RPMI7951 (cell line): Measurements from ENCODE around the gene MOB3A. TPM values are rescaled to one million over a fixed set of nuclear protein-coding genes. Genes with fewer than 3 reads are reported as not detected.

ENCODE experiments used
- DNase-seq: peaks from one replicate; pipeline ENCODE4 v3.0.0-alpha.2; 2012; ENCODE audit warnings: low read depth
- total RNA-seq: library from RNA; depleted of rRNA; stranded (reverse); fragments of >200 nt; shearing (Covaris generic); gene quantifications from 2 replicates; pipeline ENCODE4 v1.2.3, GENCODE V29; 2014

MOB3A gene
- total RNA-seq, 1 experiment from 2014 or later: 24.2 TPM

DNA sequence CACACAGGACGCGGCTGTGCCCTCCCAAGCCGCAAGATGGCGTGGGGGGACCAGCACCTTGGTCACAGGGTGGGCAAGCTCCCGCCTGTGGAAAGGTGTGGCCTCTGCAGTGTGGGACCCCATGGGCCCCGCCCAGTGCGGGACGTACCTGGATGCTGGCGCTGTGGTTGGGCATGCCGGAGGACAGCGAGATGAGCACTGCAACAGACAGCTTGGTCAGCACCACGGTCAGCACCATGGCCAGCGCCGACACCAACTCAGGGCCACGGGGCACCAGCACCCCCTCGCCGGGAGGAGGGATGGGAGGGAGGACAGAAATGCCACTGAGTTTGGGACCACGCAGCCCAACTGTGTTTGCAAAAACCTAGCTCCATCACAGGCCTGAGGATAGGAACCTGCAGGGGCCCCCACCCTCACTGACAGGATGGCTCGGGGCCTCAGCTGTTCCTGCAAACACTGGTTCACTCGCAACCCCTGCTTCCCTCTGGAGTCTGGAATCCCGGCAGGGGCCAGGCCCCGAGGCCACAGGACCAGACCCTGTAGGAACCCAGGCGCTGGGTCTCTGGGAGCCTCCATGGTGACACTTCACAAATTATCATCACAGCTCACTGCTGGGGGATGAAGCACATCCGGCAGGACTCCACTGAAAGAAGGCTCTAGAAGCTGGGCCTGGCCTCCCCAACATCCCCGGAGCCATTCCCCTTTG lies 27.7 kb upstream of the MOB3A start:
- DNase-seq: peak; percentile 16

DNA sequence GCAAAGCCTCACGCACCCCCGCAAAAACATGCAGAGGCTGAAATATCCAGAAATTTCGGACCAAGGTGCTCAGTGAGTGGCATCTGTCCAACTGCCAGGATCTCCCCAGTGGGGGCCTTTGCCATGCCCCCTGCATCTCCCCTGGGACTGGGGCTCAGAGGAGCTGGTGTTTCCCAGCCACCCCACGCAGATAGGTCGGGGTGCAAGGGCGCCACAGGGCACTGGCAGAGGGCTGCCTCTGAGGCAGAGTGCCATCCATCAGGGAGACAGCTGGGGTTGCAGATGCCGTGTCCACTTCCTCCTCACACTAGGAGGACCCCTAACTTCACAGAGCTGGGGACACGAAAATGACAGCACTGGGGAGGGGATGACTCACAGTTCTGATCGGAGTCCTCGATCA lies 26.9 kb upstream of the MOB3A start:
- no peak for DNase-seq

DNA sequence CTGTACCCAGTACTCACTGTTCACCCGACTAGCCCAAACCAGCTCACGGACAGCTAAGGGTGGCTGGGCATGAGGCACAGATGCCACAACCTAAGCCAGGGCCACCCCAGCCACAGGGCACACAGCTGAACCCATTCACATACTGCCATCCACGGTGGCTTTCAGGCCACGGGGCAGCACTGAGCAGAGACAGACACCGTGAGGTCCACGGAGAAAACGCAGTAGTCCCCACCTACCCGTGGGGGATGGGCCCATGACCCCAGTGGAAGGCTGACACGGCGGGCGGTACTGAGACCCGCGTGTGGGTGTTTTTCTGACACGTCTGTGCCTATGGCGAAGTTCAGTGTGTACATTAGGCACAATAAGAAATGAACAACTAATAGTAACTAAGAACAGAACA lies 26.1 kb upstream of the MOB3A start:
- DNase-seq: no peak

DNA sequence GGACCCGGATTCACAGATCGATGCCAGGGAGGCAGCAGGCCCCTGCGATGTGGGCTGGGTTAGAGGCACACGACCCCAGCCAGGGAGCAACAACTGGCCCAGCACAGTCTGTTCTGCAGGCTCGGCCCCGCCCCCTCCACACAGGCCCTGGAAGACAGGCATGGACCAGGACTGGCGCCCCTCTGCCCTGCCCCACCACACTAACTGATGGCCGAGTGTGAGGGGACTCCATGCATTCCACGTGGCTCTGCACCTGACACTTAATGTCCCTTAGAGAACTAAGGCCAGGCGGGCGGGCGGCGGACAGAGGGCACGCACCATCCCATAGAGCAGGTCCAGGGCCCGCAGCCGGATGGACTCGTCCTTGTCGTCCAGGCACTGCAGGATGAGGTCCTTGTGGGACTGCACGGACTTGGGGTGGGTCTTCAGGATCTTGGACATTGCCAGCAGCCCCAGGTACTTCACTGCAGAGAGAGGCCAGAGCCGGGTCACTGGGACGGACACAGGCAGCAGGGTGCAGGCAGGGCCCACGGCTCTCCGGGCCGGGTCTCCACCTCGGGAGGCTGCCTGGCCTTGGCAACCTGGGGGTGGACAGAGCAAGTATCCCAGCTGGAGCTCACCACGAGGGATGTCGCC lies 25.4 kb upstream of the MOB3A start:
- no peak for DNase-seq

DNA sequence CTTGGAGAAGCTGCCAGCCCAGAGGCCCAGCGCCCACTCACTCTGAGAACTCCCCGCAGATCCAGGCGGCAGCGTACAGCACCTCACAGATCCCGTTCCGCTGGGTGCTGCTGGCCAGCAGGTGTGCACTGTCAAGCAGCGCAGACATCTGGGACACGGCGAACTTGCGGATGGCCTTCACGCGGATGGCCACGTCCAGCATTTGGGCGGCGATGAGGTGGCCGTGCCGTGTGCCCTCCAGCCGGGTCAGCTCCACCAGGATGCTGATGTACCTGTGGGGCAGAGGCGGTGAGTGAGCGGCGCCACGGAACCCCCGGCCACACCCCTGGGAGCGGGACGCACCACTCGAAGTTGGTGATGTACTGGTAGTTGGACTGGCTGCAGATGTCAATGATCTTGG lies 24.7 kb upstream of the MOB3A start:
- no peak for DNase-seq

DNA sequence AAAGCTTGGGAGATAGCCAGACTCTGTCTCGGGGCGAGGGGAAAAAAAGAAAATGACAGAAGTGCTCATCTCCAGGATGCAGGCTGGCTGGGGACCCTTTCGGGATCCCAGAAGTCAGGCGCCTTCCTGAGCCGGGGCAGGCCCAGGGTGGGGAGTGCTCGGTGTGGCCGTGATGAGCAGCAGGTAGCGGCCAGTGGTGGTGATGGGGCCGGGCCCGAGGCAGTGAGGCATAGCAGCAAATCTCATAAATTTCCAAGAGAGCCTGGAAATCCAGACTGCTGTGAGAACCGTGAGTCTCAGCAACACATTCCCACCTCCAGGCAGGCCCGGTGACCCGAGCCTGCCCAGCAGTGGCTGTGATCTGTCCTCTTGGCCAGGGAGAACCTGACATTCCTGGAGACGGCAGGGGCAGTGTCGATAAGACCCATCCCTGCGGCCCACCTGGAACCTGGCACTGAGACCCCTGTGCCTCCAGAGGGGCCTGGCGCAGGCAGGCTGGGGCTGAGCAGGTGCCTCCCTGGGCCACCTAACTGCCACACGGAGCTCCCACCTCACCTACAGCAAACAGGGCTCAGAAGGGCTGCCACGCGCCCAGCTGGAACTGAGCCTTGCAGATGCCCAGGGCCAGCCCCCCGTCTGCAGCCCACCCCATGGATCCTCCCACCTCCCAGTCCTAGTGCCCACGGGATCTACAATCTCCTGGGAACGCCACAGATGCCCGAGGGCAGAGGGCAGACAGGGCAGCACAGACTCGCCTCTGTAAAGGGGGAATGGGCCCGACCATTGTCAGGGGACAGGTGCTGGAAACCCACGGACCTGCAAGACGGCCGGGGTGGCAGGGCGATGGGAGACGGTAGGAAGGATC lies 24.0 kb upstream of the MOB3A start:
- no peak for DNase-seq

DNA sequence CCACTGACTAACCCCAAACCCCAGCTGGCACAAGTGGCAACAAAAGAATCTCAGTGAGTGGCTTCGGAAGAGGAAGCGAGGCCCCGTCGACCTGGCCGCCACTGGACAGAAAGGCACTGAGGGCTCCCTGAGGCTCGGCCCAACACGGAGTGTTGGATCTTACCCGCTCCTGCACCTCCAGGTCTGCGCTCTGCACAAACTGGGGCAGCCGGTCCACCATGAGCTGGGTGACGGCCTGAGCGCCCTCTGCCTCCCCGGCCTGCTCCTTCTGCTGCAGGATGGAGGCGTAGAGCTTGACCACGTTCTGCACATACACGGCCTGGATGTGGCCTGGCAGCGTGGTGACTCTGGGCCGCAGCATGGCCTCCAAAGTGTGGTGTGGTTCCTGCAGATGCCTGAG lies 22.3 kb upstream of the MOB3A start:
- DNase-seq: no peak

DNA sequence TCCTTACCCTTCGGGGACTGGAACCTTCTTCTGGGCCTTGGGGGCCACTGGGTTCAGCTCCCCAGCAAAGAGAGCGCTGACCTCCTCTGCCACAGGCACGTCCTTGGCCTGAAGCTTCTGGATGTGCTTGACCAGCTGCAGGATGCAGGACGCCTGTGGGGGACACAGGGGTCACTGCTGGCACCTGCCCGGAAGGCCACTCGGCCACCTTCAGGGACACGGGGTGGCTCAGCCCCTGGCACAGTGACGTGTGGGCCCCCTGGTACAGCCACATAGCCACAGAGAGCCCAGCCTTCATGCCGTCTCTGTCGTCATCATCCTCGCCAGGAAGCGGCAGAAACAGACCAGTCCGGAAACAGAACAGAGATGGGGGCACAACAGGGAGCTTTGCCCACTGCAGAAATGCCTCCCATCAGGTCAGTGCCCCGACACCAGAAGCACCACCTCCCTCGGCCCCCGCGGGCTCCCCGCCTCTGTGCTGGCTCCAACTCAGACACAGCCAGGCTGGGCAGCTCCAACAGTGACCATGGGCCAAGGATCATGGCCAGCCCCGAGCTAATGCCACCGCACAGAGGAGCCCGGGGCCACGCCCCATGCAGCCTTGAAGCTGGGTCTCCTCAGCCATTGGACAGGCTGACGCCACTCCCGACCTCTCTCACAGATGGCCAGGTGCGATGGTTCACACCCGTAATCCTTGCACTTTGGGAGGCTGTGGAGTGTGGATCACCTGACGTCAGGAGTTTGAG lies 21.3 kb upstream of the MOB3A start:
- no peak for DNase-seq

DNA sequence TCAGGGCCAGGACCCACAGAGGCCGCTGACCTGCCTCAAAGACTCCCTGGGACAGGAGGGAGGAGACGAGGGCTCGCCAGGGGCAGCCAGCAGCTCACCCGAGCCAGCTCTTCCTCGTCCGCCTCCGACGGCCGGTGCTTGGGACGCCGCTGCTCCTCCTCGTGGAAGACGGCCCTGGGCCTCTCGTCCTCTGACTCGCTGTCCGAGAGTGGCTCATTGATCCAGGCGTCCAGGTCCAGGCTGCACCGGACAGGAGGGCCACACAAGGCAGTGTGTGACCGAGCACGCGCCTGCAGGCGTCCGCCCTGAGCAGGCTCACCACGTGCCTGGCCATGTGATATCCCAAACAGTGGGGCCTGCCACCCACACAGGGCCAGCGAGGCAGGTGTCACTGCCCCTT lies 20.4 kb upstream of the MOB3A start:
- no peak for DNase-seq

DNA sequence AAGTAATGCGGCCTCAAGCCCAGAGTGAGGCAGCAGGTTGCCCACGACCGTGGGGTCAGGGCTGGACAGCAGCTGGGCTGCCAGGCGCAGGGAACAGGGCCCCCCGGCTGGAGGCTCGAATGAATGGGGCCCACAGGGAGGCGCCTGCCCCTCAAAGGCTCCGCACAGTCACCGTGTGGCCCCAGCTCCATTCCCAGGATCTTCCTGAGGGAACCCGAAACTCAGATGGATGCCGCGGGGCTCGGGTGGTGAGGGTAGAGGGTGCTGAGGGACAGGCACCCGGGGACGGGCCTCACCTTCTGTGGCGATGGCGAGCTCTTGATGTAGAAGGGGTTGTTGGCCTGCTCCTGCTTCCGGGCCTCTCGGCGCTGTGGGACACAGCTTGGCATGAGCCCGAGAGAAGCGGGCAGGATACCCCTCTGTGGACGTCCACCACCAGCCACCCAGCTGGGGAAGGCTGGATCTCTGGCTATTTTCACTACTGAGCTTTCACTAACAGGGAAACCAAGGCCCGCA lies 19.8 kb upstream of the MOB3A start:
- no peak for DNase-seq

DNA sequence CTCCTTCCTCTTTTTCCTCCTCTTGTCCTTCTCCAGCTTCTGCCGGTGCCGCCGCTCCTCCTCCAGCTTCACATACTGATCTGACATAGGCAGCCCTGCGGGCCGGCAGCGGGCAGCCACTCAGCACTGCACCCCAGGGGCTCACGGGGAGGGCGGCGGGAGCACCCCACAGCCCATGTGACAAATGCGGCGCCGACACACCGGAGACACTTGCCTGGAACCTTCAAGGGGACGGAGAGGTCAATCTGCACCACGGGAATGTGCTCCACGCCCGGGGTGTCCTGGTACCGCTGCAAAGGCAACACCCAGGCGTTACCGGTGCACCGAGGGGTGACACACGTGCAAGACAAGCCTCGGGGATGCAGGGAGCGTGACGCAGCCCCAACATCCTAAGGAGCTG lies 19.2 kb upstream of the MOB3A start:
- DNase-seq: no peak

DNA sequence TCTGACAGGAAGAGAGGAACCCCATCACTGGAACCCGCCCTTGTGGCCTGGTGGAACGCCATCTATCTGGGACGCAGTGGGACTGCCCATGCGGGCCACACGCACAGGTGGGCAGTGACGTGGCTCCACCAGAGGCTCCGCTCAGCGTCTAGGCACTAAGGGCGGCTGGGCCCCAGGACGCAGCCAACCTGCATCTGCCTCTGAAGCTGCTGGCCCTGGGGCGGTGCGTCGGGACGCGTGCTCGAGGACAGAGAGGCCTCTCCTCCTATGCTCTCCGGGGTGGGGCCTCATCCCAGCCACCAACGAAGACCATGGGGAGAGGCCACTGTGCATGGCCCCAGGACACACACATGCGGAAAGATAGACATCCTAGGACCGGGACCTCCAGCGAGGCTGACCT lies 18.7 kb upstream of the MOB3A start:
- DNase-seq: no peak

DNA sequence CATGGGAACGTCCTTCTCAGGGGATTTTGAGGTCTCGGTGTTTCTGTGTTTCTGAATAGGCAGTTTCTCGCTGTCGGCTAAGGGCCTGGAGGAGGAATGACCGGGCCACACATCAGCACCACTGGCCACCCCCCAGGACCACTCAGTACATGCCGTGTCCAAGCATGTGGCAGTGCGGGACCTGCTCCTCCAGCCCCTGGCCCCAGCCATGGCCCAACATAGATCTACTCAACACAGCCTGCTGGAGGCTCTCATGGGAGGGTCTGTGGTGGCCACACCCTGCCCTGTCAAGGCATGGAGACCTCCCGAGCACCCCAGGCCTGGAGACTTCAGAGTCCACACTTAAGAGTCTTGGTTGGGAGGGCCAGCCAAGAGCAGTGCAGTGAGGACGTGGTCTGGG lies 18.1 kb upstream of the MOB3A start:
- no peak for DNase-seq

DNA sequence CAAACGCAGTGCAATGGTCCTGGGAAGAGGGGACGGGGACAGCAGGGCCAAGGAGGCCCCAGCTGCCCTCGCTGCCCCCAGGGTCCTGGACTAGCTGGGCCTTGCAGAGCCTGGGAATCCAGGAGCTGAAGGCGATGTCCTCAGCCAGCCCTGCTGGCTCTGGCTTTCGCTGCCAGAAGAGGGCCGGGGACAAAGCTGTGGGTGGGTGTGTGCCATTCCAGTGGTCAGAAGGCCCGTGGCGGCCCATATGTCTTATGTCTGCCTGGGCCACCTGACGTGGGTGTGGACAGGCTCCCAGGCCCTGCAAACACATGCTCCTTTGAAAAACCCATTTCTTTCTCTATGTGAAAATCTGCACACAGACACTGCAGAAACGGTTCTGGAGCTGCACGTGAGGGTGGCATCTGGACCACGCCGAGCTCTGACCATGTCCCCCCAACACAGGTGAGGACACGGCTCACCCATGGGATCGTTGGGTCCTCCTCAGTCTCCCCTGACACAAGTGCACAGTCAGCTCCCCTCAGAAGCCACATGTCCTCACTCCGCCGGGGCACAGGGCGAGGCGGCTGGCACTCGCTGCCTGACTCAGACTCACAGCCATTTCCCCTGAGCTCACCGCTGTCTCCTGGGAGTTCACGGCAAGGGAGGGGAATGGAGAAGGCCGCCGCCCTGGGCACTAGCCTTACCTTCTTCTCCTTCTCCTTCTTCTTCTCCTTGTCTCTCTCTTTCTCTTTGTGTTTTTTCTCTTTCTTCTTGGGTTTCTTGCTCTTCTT lies 17.5 kb upstream of the MOB3A start:
- no peak for DNase-seq

DNA sequence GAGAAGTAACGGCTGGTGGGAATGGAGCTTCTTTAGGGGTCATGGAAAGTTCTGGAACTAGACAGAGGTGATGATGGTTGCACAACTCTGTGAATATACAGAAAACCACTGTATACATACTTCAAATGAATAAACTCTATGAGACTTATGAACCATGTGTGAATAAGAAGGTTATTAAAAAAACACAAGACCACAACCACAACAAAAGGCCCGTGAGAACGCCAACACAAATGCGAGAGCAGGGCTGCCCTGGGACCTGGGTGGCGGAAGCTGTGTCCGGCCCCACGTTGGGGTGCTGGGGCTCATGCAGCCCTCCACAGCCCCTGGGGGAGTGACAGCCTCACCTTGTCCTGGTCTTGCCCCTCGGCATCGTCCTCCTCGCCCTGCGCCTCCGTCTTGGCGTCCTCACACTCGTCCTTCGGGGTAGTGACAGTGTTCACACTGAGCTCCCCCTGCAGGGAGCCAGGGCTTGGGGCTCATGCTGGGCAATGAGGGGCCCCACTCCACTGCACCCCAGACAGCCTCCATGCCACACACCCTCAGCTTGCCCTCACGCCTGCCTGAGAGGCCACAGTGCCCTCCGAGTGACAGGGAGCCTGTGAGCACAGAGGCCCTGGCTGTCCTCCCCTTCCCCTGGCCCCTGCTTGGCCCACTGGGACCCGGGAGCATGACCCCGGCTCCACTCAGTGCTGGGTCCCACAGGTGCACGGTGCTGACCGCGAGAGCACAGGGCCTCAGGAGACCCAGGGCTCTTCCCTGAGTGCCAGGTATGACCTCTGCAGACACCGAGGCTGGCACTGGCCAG lies 16.6 kb upstream of the MOB3A start:
- DNase-seq: no peak

DNA sequence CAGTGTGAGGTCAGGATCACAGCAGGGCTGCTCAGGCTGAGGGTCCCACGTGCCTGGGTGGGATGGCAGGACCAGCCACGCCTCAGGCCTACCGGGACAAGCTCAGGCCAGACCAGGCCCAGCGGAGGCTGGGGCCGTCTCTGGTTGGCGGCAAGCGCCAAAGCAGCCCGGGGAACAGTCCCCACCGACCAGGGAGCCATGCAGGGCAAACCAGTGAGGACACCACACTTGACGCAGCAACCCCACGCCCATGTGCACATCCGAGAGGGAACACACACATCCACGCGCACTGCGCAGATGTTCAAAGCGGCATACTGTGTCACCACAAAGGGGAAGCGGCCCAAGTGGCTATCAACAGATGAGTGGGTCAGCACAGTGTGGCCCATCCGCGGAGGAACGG lies 15.8 kb upstream of the MOB3A start:
- no peak for DNase-seq

DNA sequence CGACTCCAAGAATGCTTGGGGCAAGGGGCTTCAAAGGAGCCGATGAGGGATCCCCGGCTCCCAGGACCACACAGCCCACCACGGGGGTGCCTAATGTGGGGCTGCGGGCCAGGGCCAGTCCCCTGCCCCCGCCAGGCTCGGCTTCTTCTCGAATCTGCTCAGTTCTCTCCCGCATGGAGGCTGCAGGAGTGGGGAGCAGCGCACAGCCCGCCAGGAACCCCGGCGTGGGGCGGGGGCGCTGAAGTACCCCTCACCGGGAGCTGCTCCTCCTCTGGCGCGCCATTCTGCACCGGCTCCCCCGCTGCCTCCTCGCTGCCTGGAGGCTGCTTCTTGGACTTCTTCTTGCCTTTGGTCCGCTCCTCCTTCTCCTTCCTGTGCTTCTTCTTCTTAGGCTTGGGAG lies 15.3 kb upstream of the MOB3A start:
- no peak for DNase-seq

DNA sequence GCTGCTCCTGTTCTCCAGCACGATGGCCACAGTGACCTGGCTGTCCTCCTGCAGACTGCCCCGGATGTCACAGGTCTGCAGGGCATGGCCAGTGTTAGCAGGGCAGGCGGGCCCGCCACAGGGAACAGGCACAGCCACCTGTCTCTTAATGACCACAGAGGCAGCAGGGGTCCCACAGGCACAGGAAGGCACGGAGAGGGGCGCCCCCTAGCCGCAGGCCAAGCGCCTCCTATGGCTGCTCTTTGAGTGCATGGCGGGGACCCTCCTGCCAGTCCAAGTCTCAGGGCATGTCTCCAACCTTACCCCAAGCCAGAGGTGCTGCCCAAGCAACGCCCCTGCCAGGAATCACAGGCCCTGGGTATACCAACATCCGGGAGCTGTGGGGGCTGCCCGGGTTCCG lies 14.7 kb upstream of the MOB3A start:
- no peak for DNase-seq

DNA sequence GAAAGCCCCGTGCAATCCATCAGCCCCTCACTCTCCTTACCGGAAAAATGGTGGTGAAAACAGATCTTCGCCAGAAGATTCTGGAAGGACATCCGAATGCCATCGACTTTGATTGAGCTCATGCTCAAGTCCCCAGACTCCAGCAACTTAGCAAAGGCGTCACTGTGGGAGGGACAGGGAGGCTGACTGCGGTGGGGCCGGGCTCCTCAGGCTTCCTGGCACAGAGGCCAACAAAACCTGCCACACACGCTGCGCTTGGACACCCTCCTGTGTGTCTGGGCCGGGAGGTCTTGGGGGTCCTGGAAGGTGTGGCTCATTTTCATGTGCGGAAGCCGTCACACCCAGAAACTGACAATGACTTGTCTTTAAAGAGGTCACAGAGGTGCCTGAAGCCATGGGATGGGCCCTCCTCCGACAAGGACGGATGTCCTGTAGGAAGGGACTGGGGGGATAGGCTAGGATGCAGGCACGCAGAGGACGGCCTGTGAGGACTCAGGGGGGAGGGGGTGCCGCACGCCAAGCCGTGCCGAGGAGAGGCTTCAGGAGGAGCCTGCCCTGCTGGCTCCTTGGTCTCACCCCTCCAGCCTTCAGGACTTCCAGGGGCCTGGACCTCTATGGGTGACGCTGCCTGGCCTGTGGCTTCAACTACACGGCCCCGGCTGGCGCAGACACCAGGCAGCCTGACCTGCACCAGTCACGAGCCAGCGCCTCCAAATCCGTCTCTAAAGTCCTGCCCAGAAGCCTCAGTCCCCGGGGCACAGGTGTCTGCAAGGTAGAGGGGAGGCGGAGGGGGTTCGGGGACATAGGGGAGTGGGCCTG lies 13.1 kb upstream of the MOB3A start:
- DNase-seq: no peak
